Endothelial cell of umbilical vein (primary cell): ENCODE measurements around the gene MRGPRE.
"Not testable (repeated sequence)": the region's sequence is repeated elsewhere in the genome, so short reads cannot be mapped to it uniquely, and the experiment has no call there.

ENCODE experiments used
- EZH2 ChIP-seq: IDR thresholded peaks from 2 replicates; pipeline ENCODE4 v1.6.1; 2012; ENCODE audit warnings: borderline replicate concordance, low read depth, mild to moderate bottlenecking, moderate library complexity, low read length, inconsistent platforms; ENCODE audit not compliant: severe bottlenecking
- POLR2A ChIP-seq: IDR thresholded peaks from 2 replicates; pipeline ENCODE4 v1.6.1; 2012; ENCODE audit warnings: low read depth, mild to moderate bottlenecking, control low read depth, low read length

- not testable (repeated sequence) for TF ChIP-seq EZH2, POLR2A
These were observed 23.0 kb upstream of the MRGPRE start for GRCh38 chr11:3255241-3255640.
